IPS-15b (cell line): ENCODE data around the gene OSBP2.

Experiments used
- H3K27me3 ChIP-seq: one replicate; pipeline ENCODE4 v1.6.1; 2013; ENCODE audit warnings: low read length; ENCODE audit not compliant: control insufficient read depth, insufficient read depth
- H3K36me3 ChIP-seq: one replicate; pipeline ENCODE4 v1.6.1; 2013; ENCODE audit warnings: low read length; ENCODE audit not compliant: control insufficient read depth, insufficient read depth
- H3K4me1 ChIP-seq: one replicate; pipeline ENCODE4 v1.6.1; 2013; ENCODE audit warnings: mild to moderate bottlenecking, low read length; ENCODE audit not compliant: control insufficient read depth, insufficient read depth
- H3K4me3 ChIP-seq: one replicate; pipeline ENCODE4 v1.5.1; 2013; ENCODE audit warnings: low read depth, low read length
- H3K9ac ChIP-seq: one replicate; pipeline ENCODE4 v1.6.1; 2013; ENCODE audit warnings: low read depth, mild to moderate bottlenecking, low read length
- H3K9me3 ChIP-seq: one replicate; pipeline ENCODE4 v1.6.1; 2013; ENCODE audit warnings: mild to moderate bottlenecking, low read length; ENCODE audit not compliant: control insufficient read depth, insufficient read depth

OSBP2 gene

DNA sequence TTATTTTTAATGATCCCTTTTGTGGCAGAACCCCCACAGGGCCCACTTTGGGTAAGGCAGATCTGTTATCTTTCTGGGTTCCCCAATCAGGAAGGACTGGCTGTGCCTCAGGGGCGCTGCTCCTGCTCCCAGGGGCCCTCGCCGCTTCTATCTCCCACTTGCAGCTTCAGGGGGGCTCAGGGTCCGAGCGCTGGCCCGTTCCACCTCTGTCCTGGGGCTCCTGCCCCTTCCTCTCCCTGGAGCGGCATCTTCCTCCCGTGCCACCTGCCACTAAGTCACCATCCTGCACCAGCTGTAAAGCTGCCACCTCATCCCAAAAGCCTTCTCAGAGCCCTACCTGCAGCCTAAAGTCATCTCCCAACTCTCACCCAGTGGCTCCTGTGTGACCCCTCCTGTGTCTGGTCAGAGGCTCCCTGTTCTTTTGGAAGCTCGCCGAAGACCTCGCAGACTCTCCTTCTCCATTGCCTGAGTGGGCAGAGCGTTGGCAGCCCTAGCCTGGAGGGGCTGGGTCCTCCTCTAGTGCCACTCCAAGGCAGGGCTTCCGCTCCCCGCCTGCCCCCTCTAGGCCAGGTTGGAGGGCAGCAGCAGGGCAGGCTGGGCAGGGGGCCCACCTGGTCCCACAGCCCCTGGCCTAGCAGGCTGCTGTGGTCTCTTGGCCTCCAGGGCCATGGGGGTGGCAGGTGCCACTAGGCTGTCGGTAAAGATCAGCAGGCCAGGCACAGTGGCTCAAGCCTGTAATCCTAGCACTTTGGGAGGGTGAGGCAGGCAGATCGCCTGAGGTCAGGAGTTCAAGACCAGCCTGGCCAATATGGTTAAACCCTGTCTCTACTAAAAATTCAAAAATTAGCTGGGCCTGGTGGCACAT, 167.2 kb downstream of the OSBP2 start:
- Histone ChIP-seq H3K27me3 (no peaks in the 10 kb centered on the region), H3K4me1 (no peaks in the 10 kb centered on the region), H3K9ac (no peak overlapping the region), H3K9me3 (no peaks in the 10 kb centered on the region), H3K36me3 (no peaks in the 10 kb centered on the region), H3K4me3 (no peak overlapping the region)

DNA sequence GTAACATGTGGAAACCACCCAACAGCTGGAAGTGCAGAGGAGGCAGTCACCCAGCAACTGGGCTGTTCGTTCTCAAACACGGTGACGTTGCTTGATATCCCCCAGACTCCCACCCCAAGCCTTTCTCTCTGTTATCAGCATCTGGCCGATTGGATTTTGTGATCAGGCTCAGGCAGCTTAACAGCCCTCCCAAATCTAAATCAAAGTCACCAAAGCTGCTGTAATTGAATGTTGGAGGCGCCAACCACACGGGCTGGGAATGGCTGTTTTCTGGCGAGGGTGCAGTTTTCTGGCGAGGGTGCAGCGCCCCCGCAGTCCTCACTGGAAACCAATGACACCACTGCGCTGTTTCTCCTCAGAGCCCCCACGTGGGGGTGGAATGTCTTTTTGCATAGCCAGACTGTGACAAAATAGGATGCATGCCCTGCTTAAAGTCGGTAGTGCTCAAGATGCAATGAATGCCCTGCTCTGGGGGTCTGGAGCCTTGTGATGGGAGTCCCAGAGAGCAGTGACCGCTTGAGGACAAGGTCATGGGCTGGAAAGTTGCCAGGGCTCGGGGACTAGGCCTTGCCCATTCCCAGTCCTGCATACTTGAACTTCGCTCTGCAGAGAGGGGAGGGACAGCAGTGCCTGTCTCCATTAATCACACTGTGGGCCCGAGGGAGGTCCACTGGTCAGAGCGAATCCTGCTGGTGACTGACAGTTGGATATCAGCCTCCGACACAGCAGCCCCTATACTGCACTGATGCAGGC, 168.6 kb downstream of the OSBP2 start:
- H3K9me3 ChIP-seq, result no peaks in the 10 kb centered on the region
- no peaks in the 10 kb centered on the region for H3K4me1 ChIP-seq
- no peaks in the 10 kb centered on the region for H3K36me3 ChIP-seq
- H3K9ac ChIP-seq, result no peak overlapping the region
- no peak overlapping the region for H3K4me3 ChIP-seq
- no peaks in the 10 kb centered on the region for H3K27me3 ChIP-seq

DNA sequence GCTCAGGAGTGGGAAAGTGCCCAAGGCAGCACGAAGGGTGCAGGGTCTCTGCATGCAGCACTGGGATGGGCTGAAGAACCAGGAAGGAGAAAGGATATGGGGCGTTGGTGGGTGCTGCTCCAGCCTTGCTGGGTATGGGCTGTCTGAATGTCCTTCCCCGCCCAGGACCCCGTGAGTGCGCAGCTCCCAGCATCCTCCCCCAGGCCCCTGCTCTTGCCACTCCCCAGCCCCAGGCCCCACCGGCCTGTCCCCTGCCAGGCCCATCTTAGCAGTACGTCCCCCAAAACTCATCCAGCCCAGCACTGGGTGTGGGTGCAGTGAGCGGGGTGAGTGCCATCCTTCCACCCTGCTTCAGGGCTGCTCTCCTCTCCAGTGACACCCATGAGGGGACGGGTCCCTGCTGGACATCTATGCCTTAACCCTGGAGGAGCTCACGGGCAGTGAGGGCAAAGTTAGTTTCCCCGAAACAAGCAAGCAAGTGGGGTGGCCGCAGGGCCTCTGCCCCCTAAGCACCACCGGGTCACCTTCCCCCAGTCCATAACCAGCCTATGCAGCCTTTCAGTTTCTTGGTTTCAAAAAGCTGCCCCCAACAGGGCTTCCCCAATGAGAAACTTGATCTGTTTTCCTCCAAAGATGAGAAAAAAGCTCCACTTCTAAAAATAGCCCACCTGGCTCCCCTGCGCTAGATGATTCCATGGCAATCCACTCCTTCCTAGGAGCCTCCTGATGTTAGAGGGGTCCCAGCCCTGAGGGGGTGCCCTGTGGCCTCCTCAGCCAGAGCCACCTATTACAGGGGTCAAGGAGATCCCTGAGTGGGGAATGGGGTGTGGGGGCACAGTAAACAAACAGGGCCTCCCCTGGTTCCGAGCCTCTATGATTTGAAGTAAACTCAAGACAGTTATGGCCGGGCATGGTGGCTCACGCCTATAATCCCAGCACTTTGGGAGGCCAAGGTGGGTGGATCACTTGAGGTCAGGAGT, 170.1 kb downstream of the OSBP2 start:
- H3K27me3 ChIP-seq, result no peaks in the 10 kb centered on the region
- H3K4me1 ChIP-seq, result no peaks in the 10 kb centered on the region
- H3K4me3 ChIP-seq, result no peak overlapping the region
- H3K9me3 ChIP-seq, result no peaks in the 10 kb centered on the region
- no peaks in the 10 kb centered on the region for H3K36me3 ChIP-seq
- no peak overlapping the region for H3K9ac ChIP-seq

DNA sequence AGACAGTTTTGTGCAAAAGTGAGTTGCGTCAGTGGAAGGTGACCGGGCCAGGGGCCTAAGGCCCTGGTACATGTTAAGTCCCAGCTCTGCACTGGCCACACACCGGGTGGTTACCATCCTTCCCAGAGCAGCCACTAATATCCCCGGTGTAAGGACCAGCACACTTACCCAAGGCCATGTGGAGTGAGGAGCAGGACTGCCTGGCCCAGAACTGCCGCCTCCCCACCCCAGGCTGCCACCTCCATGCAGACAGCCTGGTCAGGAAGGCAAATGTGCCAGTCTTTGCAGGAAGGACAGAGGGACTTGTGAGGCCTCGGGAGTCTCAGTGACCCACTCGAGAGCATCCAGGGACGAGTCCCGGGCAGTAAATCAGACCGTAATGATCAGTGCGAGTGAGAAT, 171.0 kb downstream of the OSBP2 start:
- Histone ChIP-seq H3K27me3 (no peaks in the 10 kb centered on the region), H3K36me3 (no peaks in the 10 kb centered on the region), H3K9ac (no peak overlapping the region), H3K4me3 (no peak overlapping the region), H3K4me1 (no peaks in the 10 kb centered on the region), H3K9me3 (no peaks in the 10 kb centered on the region)

DNA sequence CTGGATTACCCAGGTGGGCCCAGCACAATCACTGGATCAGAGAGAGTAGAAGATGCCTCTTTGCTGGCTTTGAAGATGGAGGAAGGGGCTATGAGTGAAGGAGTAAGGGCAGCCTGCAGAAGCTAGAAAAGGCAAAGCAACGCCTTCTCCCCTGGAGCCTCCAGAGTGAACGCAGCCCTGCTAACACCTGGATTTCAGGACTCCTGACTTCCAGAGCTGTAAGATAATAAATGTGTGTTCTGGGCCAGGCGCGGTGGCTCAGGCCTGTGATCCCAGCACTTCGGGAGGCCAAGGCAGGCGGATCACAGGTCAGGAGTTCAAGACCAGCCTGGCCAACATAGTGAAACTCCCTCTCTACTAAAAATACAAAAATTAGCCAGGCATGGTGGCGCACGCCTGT, 171.5 kb downstream of the OSBP2 start:
- H3K36me3 ChIP-seq, result no peaks in the 10 kb centered on the region
- no peaks in the 10 kb centered on the region for H3K27me3 ChIP-seq
- no peak overlapping the region for H3K9ac ChIP-seq
- H3K4me1 ChIP-seq, result no peaks in the 10 kb centered on the region
- no peak overlapping the region for H3K4me3 ChIP-seq
- H3K9me3 ChIP-seq, result no peaks in the 10 kb centered on the region

DNA sequence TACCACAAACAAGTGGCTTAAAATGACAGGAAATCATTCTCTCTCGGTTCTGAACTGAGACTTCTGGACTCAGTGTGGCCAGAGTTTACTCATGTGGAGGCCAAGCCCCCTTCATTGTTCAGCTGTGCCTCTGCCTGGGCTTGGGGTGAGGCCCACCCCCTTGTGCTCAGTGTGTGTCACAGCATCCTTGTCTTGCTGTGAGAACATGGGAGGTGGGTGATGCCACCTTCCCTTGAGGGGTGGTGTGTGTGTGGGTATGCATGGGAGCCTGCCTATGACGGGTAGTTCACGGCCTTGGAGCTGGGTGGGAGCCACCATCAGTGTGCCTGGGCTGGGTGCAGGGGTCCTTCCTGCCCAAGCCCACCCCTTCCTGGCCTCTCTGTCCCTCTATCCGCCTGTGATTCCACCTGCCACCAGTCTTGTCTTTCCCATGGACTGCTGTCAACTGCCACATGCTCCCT, 172.2 kb downstream of the OSBP2 start:
- Histone ChIP-seq H3K9ac (no peak overlapping the region), H3K9me3 (no peaks in the 10 kb centered on the region), H3K4me1 (no peaks in the 10 kb centered on the region), H3K4me3 (no peak overlapping the region), H3K36me3 (no peaks in the 10 kb centered on the region), H3K27me3 (no peaks in the 10 kb centered on the region)

DNA sequence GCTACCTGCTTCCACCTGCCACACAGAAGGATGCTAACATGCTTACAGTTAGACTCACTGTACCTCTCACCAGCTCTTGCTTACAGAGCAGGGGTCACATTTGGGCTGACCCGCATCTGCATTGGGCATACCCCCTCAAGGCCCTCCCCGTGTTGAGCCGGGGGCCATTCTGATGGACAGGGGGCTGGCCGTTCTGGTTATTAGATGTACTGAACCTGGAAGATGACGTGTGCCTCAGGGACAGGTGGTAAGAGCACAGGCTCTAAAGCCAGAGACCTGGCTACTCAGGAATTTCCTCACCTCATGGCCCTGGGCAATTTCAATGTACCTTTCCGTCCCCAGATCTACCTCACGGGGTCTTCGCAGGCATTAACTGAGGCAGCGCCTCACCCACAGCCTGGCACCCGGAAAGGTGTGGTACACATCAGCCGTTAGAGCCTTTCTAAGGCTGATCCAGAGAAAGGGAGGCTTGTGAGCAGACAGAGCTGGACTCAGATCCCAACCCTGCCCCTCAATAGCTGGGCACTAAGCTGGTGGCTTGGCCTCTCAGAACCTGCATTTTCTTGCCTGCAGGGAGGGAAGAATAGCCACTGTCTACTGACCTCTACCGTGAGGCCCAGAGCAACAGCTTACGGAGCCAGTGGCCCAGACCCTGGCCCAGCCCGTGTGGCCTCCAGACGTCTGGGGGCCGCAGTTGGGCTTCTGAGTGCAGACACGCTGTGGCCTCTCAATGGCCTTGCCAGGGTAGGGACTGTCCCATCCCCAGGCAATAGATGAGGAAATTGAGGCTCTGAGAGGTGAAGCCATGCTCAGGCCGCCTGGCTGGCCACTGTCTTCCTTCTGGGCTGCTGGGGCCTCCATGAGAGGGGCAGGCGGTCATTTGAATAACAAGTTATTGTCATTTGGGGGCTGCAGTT, 173.3 kb downstream of the OSBP2 start:
- no peaks in the 10 kb centered on the region for H3K9me3 ChIP-seq
- H3K9ac ChIP-seq, result no peak overlapping the region

DNA sequence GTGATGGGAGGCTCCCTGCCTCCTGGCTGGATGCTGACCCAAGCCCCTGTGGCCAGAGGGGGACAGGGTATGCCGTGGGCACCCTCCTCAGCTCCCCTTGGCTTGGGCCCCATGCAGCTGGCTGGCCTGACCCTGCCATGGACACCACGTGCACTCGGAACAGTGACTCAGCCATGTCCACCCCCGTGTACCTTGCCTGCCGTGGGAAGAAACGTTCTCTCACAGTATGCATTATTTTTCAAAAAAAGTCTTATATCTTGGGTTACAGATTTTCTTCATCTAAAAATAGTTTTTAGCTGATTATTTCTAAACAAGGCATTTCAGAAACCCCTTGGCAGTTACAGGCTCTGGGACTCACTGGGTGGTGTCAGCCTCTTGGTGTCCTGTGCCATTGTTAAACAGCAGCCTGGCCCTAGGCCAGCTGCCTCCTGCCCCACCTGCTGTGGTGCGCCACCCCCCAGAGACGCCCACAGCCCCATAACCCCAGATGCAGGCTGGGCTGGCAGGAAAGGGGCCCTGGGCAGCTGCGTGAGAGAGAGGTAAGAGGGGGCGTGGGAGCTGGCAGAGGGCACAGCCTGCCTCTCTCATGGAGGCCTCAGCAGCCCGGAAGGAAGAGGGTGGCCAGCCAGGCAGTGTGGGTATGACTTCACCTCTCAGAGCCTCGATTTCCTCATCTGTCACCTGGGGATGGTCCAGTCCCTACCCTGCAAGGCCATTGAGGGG, 174.2 kb downstream of the OSBP2 start:
- no peaks in the 10 kb centered on the region for H3K4me1 ChIP-seq
- H3K27me3 ChIP-seq, result no peaks in the 10 kb centered on the region
- H3K9ac ChIP-seq, result no peak overlapping the region
- H3K36me3 ChIP-seq, result no peaks in the 10 kb centered on the region
- no peak overlapping the region for H3K4me3 ChIP-seq
- H3K9me3 ChIP-seq, result no peaks in the 10 kb centered on the region

More for the DNA sequence above, 173.3 kb downstream of the OSBP2 start:
- H3K4me3 ChIP-seq, result no peak overlapping the region
- no peaks in the 10 kb centered on the region for H3K4me1 ChIP-seq
- H3K36me3 ChIP-seq, result no peaks in the 10 kb centered on the region
- H3K27me3 ChIP-seq, result no peaks in the 10 kb centered on the region

DNA sequence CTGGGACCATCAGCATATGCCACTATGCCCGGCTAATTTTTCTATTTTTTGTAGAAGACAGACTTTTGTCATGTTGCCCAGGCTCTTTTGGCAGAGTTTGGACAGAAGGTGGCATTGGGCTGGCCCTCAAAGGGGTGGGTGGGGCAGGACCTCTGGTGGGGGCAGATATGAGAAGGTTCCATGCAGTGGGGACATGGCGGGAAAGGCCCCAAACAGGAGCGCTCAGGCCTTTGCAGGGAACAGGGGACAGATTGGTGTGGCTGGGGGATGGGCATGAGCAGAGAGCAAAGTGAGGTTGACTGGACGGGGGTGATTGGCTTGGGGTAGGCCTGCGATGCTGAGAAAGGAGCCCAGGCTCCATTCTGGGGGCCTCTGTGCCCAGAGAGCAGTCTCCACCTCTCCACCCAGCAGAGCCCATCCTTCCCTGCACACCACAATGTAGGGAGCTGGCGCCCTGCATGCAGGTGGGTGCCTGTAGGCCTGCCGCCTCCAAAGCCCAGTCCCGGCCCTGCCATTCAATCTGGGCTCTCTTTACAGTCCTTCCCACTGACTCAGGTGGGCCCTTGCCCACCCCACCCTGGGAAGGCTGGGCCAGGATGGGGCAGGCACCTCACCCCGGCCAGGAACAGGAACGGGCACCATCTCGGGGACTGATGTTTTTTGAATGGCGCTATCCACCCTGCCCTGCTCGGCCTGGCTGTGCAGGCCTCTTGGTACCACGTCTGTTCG, 175.2 kb downstream of the OSBP2 start:
- Histone ChIP-seq H3K9ac (no peak overlapping the region), H3K4me3 (no peak overlapping the region), H3K9me3 (no peaks in the 10 kb centered on the region), H3K27me3 (no peaks in the 10 kb centered on the region), H3K36me3 (no peaks in the 10 kb centered on the region), H3K4me1 (no peaks in the 10 kb centered on the region)
